Left colon (tissue), 2 donors: ENCODE measurements around the gene HSPA14. TPM values are rescaled to one million over a fixed set of nuclear protein-coding genes. Genes with fewer than 3 reads are reported as not detected.
"Not testable (repeated sequence)": the region's sequence is repeated elsewhere in the genome, so short reads cannot be mapped to it uniquely, and the experiment has no call there.

ENCODE experiments used
- ATAC-seq: fragments of 200-7000 bp; cut with Tn5 transposase; one replicate; pipeline ENCODE4 v1.9.1; 2020; ENCODE audit warnings: mild to moderate bottlenecking, moderate library complexity
- DNase-seq, 2 donors: peaks; one replicate each; pipeline ENCODE4 v3.0.0-alpha.2; 2020
- intact Hi-C, 2 donors: fragments of 100-400 bp; cut with DNase I in 1 of 2; cut with micrococcal nuclease in 1 of 2; formaldehyde crosslinking; loops; one replicate each; pipeline versions ENCODE4 v1.11.2 to v1.14.0; 2022; cut with DNase I, micrococcal nuclease
- total RNA-seq, 2 donors: library from RNA; stranded (reverse); fragmentation: NEBNext Ultra II Directional; extraction: Animal tissue kit (Norgen Biotek cat#: 25700); gene quantifications; one replicate each; pipeline ENCODE4 v1.2.1, GENCODE V29; 2021
- donor health status: DM: no; HTN: no; CAD: no.
- donor health status: DM: yes; HTN: yes; CAD: no.

HSPA14 gene
- total RNA-seq, 2 donors from 2014 or later = 13.6 to 14.0 TPM

DNA sequence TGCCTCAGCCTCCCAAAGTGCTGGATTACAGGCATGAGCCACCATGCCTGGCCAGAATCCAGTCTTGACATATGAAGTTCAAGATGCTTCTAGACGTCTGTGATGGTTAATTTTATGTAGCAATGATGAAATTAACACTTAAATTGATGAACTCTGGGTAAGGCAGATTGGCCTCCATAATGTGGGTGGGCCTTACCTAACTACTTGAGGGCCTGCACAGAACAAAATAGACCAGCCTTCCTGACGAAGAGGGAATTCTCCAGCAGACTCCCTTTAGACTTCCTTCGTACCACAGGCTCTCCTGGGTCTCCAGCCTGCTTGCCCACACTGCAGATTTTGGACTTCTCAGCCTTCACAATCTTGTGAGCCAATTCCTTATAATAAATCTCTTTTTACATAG lies 5.0 kb upstream of the HSPA14 start:
- no peak for DNase-seq
- no peak for ATAC-seq
- intact Hi-C loops = no loop called here

- DNase-seq = no peak
- ATAC-seq = no peak
- intact Hi-C loops = no loop called here
These were observed 1.9 kb upstream of the HSPA14 start for GRCh38 chr10:14836208-14836607.

DNA sequence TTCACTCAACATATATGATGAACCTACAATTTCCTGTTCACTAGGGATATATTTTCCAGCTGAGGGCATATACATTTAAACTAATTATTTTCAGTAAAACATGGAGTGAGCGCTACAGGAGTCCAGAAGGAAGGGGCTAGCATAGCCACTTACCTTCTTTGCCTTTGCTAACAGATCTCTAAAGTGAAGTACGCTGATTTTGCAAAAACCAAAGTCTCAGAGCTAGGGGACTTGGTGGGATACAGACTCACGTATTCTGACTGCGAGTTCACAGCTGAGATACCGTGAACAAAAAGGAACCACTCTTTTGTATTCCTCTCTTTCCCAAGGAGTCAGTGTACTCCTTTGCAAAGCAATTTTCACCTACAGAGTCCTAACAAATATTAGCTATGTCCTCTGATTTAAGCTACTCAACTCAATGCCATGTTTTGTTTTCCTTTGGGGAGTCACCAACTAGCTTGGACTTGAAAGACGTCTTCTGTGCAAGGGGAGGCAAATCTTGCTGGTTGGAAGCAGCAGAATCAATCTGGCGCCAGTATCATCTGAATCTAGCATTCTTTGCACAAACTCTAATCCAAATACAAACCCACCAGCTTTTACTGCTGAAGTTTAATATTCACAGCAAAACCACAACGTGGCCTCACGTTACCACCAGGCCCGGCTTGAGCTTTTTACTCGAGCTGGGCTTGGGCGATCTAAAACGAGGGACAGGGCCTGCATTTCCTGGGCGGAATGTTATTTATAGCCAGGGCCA lies 926 bp upstream of the HSPA14 start:
- DNase-seq (no peak), ATAC-seq (no peak)
- intact Hi-C loops = no loop called here

DNA sequence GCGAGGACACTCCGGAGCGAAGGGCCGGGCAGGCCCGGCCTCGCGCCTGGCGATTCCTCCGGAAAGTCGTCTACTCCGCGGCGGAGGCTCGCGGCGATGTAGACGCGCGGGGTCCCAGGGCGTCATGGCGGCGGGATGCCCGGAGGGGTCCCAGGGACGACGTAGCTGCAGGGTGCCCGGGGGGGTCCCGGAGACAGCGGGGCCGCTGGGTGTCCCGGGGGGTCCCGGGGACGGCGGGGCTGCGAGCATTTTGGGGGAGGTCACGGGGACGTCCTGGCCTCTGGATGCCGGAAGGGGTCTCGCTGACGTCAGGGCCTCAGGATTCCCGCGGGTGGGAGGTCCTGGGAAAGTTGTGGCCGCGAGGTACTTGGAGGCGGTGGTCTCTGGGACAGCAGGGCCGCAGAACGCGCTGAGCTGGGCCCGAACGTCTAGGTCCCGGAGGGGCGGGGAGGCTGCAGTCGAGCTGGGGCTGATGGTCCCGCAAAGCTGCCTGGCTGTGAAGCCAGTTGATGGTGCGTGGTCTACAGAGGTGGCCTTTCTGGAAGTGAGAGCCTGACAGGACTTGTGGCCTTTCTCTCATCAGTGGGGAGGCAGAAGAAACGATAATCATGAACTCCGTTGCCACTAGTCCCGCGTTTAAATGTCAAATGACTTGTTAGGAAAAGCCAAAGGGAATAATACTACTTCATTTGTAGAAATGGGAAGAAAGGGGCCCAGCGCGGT lies 637 bp downstream of the HSPA14 start:
- intact Hi-C loops = no loop called here
- peak; percentile 34 for ATAC-seq

DNA sequence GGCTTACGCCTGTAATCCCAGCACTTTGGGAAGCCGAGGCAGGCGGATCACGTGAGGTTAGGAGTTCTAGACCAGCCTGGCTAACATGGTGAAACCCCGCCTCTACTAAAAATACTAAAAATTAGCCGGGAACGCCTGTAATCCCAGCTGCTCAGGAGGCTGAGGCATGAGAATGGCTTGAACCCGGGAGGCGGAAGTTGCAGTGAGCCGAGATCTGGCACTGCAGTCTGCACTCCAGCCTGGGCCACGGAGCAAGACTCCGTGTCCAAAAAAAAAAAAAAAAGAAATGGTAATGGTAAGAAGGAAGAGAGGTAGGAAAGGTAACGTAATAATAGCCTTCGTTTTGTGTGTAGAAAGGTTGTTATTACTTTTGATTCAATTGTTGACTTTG lies 1.2 kb downstream of the HSPA14 start:
- intact Hi-C loops = no loop called here
- peak; percentile 21 for ATAC-seq
- DNase-seq = peak; percentile 39 to 49

More for the DNA sequence above, 637 bp downstream of the HSPA14 start:
- peak; percentile 49 to 50 for DNase-seq

GRCh38 chr10:14840178-14840577 lies 2.1 kb downstream of the HSPA14 start:
- intact Hi-C loops = no loop called here
- ATAC-seq = no peak
- no peak for DNase-seq

DNA sequence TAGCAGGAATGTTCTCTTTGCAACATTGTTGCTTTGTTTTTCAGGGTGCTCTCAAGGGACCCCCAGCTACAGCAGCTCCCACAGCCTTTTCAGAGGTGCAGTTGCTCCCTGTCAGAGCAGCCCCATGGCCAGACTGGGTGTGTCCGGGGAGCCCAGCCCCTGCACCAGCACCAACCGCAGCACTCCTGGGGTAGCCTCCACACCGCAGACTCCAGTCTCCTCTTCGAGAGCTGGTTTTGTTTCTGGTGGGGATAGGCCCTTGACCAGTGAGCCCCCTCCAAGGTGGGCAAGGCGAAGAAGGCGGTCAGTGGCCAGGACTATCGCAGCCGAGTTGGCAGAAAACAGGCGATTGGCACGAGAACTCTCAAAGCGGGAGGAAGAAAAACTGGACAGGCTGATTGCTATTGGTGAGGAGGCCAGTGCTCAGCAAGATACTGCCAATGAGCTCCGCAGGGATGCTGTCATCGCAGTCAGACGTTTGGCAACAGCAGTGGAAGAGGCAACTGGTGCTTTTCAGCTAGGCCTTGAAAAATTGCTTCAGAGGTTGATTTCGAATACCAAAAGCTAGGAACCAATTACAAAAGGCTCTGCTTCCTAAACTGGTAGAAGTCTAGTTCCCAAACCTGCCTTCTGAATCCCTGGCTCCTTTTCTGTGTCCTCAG lies 5.4 kb downstream of the HSPA14 start:
- intact Hi-C loops = no loop called here
- ATAC-seq (no peak), DNase-seq (no peak)

- ATAC-seq = no peak
- DNase-seq = no peak
- intact Hi-C loops = no loop called here
These were observed 6.8 kb downstream of the HSPA14 start for GRCh38 chr10:14844948-14845347.

- ATAC-seq (no peak), DNase-seq (no peak)
- intact Hi-C loops = no loop called here
These were observed 14.1 kb downstream of the HSPA14 start for GRCh38 chr10:14852236-14852635.

DNA sequence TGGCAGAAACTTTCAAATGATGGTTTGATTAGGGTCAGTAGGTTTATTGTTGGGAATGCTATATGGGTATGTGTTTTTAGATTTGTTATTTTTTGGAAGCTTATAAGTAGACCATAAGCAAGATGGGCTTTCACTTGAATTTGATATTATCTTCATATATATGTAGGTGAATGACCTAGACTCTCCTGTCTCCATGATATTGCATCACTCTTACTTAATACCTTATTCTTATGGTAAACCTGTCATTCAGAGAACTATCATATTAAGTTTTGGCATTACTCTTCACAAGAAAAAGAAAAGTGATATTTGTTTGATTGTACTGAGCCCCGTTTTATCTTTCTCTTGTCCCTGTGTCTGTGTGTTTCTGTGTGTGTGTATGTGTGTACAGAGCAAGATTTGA lies 17.3 kb downstream of the HSPA14 start:
- ATAC-seq (no peak), DNase-seq (no peak)
- intact Hi-C loops = no loop called here

- no peak for DNase-seq
- intact Hi-C loops = no loop called here
- no peak for ATAC-seq
These were observed 20.3 kb downstream of the HSPA14 start for GRCh38 chr10:14858338-14858960.

- ATAC-seq (no peak), DNase-seq (no peak)
- intact Hi-C loops = no loop called here
These were observed 20.9 kb downstream of the HSPA14 start for GRCh38 chr10:14859043-14859442.

GRCh38 chr10:14859775-14860174 lies 21.7 kb downstream of the HSPA14 start:
- DNase-seq = no peak
- no peak for ATAC-seq
- intact Hi-C loops = no loop called here

GRCh38 chr10:14860791-14861190 lies 22.7 kb downstream of the HSPA14 start:
- ATAC-seq = peak; percentile 99
- DNase-seq = peak; percentile 83 to 88
- intact Hi-C loops = no loop called here

DNA sequence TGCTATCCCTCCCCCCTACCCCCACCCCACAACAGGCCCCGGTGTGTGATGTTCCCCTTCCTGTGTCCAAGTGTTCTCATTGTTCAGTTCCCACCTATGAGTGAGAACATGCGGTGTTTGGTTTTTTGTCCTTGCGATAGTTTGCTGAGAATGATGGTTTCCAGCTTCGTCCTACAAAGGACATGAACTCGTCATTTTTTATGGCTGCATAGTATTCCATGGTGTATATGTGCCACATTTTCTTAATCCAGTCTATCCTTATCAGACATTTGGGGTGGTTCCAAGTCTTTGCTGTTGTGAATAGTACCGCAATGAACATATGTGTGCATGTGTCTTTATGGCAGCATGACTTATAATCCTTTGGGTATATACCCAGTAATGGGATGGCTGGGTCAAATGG lies 26.4 kb downstream of the HSPA14 start:
- ATAC-seq, intact Hi-C loops, DNase-seq: not testable (repeated sequence)

GRCh38 chr10:14864871-14865270 lies 26.8 kb downstream of the HSPA14 start:
- intact Hi-C loops, ATAC-seq, DNase-seq: not testable (repeated sequence)

DNA sequence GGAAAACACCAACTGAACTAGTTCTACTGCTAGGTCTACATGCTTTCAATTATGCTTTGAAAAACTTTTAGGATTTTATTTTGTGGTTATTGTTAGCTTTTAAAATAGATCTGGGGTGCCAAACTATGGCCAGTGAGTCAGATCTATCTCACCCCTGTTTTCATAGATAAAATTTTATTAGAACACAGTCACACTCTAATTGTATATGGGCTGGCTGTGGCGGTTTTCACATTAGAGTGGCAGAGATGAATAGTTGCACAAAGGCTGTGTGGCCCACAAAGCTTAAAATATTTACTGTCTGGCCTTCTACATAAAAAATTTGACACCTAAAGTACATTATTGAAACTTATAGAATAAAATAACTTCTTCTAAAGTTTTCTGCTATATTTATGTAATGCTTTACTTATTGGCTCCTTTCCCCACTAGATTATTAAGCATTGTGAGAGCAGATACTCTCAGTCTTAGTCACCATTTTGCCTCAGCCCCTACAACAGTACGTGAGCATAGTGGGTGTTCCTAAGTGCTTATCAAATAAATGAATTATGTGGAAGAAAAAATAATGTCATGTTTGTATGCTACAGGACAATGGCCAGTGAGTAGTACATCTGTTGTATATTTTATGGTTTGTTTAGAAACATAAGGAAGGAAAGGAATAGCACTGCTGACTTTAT lies 35.1 kb downstream of the HSPA14 start:
- no peak for ATAC-seq
- DNase-seq = no peak
- intact Hi-C loops = no loop called here

- ATAC-seq (no peak), DNase-seq (no peak)
- intact Hi-C loops = no loop called here
These were observed 37.8 kb downstream of the HSPA14 start for GRCh38 chr10:14875941-14876340.

GRCh38 chr10:14876764-14877163 lies 38.7 kb downstream of the HSPA14 start:
- ATAC-seq (no peak), DNase-seq (no peak)
- intact Hi-C loops = no loop called here
